Measurements from ENCODE around the gene NSMF.

- TF ChIP-seq CTCF (conservative IDR thresholded peaks at IDR 0.05; ENCODE audit: low read depth in 2 of 2): no peak
- TF ChIP-seq REST (IDR thresholded peaks at IDR 0.05; ENCODE audit: unreplicated experiment): no peak
- no peak for TF ChIP-seq STAT1 (IDR thresholded peaks at IDR 0.05; ENCODE audit: unreplicated experiment)
- no peak for TF ChIP-seq EZH2 (IDR thresholded peaks at IDR 0.05; ENCODE audit: low read depth, unreplicated experiment)
- no peak for TF ChIP-seq EZH2phosphoT487 (IDR thresholded peaks at IDR 0.05; ENCODE audit: unreplicated experiment)
- TF ChIP-seq JUNB (IDR thresholded peaks at IDR 0.05; ENCODE audit: unreplicated experiment): no peak
- TF ChIP-seq POLR2AphosphoS5 (IDR thresholded peaks at IDR 0.05; ENCODE audit: low read depth): no peak
- no peak for TF ChIP-seq ETS1 (IDR thresholded peaks at IDR 0.05)
- TF ChIP-seq NANOG (IDR thresholded peaks at IDR 0.05; ENCODE audit: borderline replicate concordance): no peak
- TF ChIP-seq ZNF114 (CRISPR knock-in tag; IDR thresholded peaks at IDR 0.05): no peak
Measured at GRCh38 chr9:137454597-137455358, 4.4 kb downstream of the NSMF start.
